DOHH2 (cell line): ENCODE results near the gene H6PD.

ENCODE experiments used
- H3F3A ChIP-seq: fragments of 200-600 bp; sonication (generic), shearing (Covaris generic); 2 replicates; pipeline ENCODE4 v1.6.0; 2016; ENCODE audit warnings: antibody characterized with exemption, mild to moderate bottlenecking; ENCODE audit not compliant: control insufficient read depth, insufficient read depth
- H3K27ac ChIP-seq: fragments of 200-600 bp; sonication (generic); 2 replicates; pipeline ENCODE4 v1.5.1; 2014; ENCODE audit warnings: low read depth, mild to moderate bottlenecking, low read length, moderate library complexity
- H3K27me3 ChIP-seq: fragments of 200-600 bp; sonication (generic); 2 replicates; pipeline ENCODE4 v1.6.1; 2014; ENCODE audit warnings: mild to moderate bottlenecking, low read length, mixed read lengths; ENCODE audit not compliant: control insufficient read depth
- H3K36me3 ChIP-seq: fragments of 200-600 bp; sonication (generic); 2 replicates; pipeline ENCODE4 v1.6.1; 2014; ENCODE audit warnings: mild to moderate bottlenecking, low read length, moderate library complexity, mixed read lengths; ENCODE audit not compliant: control insufficient read depth
- H3K4me1 ChIP-seq: fragments of 200-600 bp; sonication (generic); 2 replicates; pipeline ENCODE4 v1.6.1; 2014; ENCODE audit warnings: mild to moderate bottlenecking, low read length, mixed read lengths; ENCODE audit not compliant: control insufficient read depth
- H3K4me2 ChIP-seq: fragments of 200-600 bp; sonication (generic); 2 replicates; pipeline ENCODE4 v1.6.0; 2014; ENCODE audit warnings: mild to moderate bottlenecking, low read length, moderate library complexity
- H3K4me3 ChIP-seq: fragments of 200-600 bp; sonication (generic); 2 replicates; pipeline ENCODE4 v1.5.1; 2014; ENCODE audit warnings: mild to moderate bottlenecking, low read length, mixed read lengths
- H3K79me2 ChIP-seq: fragments of 200-600 bp; sonication (generic); 2 replicates; pipeline ENCODE4 v1.6.1; 2014; ENCODE audit warnings: mild to moderate bottlenecking, low read length, mixed read lengths; ENCODE audit not compliant: control insufficient read depth
- H3K9me2 ChIP-seq: fragments of 200-600 bp; sonication (generic); replicated peaks from 2 replicates; pipeline ENCODE4 v1.6.1; 2014; ENCODE audit warnings: mild to moderate bottlenecking, low read length, mixed read lengths; ENCODE audit not compliant: control insufficient read depth
- H3K9me3 ChIP-seq: fragments of 200-600 bp; sonication (generic); 2 replicates; pipeline ENCODE4 v1.6.1; 2014; ENCODE audit warnings: antibody characterized with exemption, low read length, mixed read lengths; ENCODE audit not compliant: control insufficient read depth, insufficient read depth
- H4K20me1 ChIP-seq: fragments of 200-600 bp; sonication (generic); 2 replicates; pipeline ENCODE4 v1.6.0; 2014; ENCODE audit warnings: low read depth, mild to moderate bottlenecking, antibody characterized with exemption, low read length, moderate library complexity; ENCODE audit not compliant: control insufficient read depth, insufficient read depth
- CTCF ChIP-seq: fragments of 200-600 bp; sonication (generic); IDR thresholded peaks from one replicate; pipeline ENCODE4 v1.5.1; 2014; ENCODE audit warnings: antibody characterized with exemption, mild to moderate bottlenecking, low read depth, low read length; ENCODE audit not compliant: poor library complexity, severe bottlenecking
- EZH2phosphoT487 ChIP-seq: fragments of 200-600 bp; sonication (generic); IDR thresholded peaks from 2 replicates; pipeline ENCODE4 v1.6.1; 2017; ENCODE audit warnings: borderline replicate concordance, mild to moderate bottlenecking, antibody characterized with exemption, low read length, moderate library complexity, mixed read lengths

Gene H6PD

DNA sequence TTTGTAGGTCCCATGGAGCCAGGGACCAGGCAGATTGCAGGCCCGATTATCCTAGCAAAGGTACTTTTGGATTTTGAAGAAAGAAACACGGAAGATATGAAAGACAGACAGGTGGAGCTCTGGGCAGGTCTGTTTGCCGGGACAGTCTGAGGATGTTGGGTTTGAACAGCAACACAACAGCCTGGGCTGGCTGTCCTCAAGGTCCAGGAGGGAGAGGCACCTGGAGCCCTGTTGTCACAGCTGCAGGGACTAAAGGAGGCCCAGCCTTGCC lies 14.6 kb downstream of the H6PD start:
- H3F3A ChIP-seq, result no peaks in the 10 kb centered on the region
- no peaks in the 10 kb centered on the region for H3K27me3 ChIP-seq
- H3K4me2 ChIP-seq, result no peak overlapping the region
- H4K20me1 ChIP-seq, result no peaks in the 10 kb centered on the region
- no peaks in the 10 kb centered on the region for H3K36me3 ChIP-seq
- H3K9me3 ChIP-seq, result no peaks in the 10 kb centered on the region
- TF ChIP-seq EZH2phosphoT487, result no peak
- no peak overlapping the region for H3K4me3 ChIP-seq
- no peaks in the 10 kb centered on the region for H3K4me1 ChIP-seq
- H3K27ac ChIP-seq, result no peak overlapping the region
- H3K9me2 ChIP-seq, result no peaks in the 10 kb centered on the region
- no peaks in the 10 kb centered on the region for H3K79me2 ChIP-seq

DNA sequence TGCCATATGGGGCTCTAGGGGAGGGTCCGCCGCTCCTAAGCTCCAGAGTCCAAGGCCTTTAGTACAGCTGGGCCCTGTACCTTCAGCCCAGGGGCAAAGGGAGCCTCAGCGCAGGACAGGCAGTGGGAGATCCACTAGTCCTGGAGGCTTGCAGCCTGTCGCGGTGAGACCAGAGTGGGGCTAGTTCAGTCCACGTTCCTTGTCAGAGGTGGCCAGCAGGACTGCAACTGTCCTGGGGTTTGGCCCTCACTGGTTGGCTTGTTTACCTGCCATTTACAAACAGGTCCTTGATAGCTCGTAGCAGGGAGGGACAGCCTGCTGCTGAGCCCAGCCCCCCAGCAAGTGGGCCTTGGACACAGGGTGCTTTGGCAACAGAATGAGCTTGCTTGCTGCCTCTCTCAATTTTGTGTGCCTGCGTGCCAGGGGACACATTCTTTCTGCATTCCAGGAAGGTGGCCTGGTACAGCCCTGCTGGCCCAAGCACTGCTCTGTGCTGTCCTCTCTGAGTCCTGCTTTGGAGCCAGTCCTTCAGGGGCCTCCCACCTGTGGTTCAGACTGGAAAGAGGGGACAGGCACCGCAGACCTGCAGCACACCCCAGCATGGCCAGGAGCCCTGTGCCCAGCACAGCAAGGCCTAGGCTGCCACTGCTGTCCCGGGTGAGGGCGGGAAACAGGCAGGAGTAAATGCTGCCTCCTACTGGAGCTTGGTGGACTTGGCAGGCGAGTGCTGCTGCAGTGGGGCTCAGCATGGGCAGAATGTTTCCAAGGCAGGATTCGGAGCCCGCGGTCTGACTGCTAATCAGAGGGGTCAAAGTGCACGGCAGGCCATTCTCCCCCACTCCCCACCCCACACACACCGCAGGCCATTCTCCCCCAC lies 15.2 kb downstream of the H6PD start:
- no peaks in the 10 kb centered on the region for H3K36me3 ChIP-seq
- no peaks in the 10 kb centered on the region for H3K4me1 ChIP-seq
- TF ChIP-seq EZH2phosphoT487 (no peak), CTCF (peak; percentile 73)
- no peaks in the 10 kb centered on the region for H3K79me2 ChIP-seq
- H3K4me3 ChIP-seq, result no peak overlapping the region
- H3F3A ChIP-seq, result no peaks in the 10 kb centered on the region
- H3K9me3 ChIP-seq, result no peaks in the 10 kb centered on the region
- no peak overlapping the region for H3K27ac ChIP-seq
- H3K9me2 ChIP-seq, result no peaks in the 10 kb centered on the region
- no peak overlapping the region for H3K4me2 ChIP-seq
- H4K20me1 ChIP-seq, result no peaks in the 10 kb centered on the region
- H3K27me3 ChIP-seq, result no peaks in the 10 kb centered on the region

- Histone ChIP-seq H3K36me3 (no peaks in the 10 kb centered on the region), H3K27ac (no peak overlapping the region), H3K27me3 (no peaks in the 10 kb centered on the region), H3K9me3 (no peaks in the 10 kb centered on the region), H3K79me2 (no peaks in the 10 kb centered on the region), H3F3A (no peaks in the 10 kb centered on the region), H4K20me1 (no peaks in the 10 kb centered on the region), H3K4me3 (no peak overlapping the region), H3K9me2 (no peaks in the 10 kb centered on the region), H3K4me1 (no peaks in the 10 kb centered on the region), H3K4me2 (no peak overlapping the region)
- TF ChIP-seq EZH2phosphoT487, result no peak
- no peak for TF ChIP-seq CTCF
Measured at GRCh38 chr1:9250411-9251381, 16.1 kb downstream of the H6PD start.

DNA sequence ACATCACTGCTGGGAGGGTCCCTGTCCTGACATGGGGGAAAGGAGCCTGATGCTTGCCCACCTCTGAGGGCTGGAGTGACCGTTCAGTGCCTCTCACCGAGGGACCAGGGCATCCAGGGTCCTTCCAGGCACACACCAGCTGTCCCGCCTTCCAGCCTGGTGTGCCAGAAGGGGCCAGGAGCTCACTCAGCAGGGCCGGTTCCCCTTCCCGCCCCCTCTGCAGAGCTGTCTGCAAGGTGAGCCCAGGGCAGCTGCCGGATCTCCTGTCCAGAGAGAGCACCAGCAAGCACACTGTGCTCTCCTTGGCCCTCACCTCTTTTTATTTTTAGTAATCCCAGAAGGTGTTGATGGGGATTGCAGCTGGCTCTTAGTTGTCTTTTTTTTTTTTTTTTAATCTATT lies 16.9 kb downstream of the H6PD start:
- no peaks in the 10 kb centered on the region for H3K79me2 ChIP-seq
- H3K4me1 ChIP-seq, result no peaks in the 10 kb centered on the region
- TF ChIP-seq EZH2phosphoT487 (no peak), CTCF (no peak)
- no peak overlapping the region for H3K27ac ChIP-seq
- no peaks in the 10 kb centered on the region for H3K9me3 ChIP-seq
- H3K4me3 ChIP-seq, result no peak overlapping the region
- no peak overlapping the region for H3K4me2 ChIP-seq
- no peaks in the 10 kb centered on the region for H3F3A ChIP-seq
- no peaks in the 10 kb centered on the region for H3K36me3 ChIP-seq
- H4K20me1 ChIP-seq, result no peaks in the 10 kb centered on the region
- H3K9me2 ChIP-seq, result no peaks in the 10 kb centered on the region
- H3K27me3 ChIP-seq, result no peaks in the 10 kb centered on the region
